ENCODE results near the gene MYH6. TPM values are rescaled to one million over a fixed set of nuclear protein-coding genes. Genes with fewer than 3 reads are reported as not detected.

MYH6 gene
- total RNA-seq, 1 donor from 2014 or later = not detected

- no peak for TF ChIP-seq CTCF (IDR thresholded peaks at IDR 0.05; ENCODE audit: unreplicated experiment)
- H3K4me1 Mint-ChIP-seq = peaks cover 10% of the 10 kb centered on the region
- peak overlapping the region; percentile 69 for H3K4me3 Mint-ChIP-seq
- no peak for DNase-seq (ENCODE audit: low spot score in 2 of 2, unreplicated experiment in 2 of 2)
- peaks cover 4% of the 10 kb centered on the region for H3K36me3 Mint-ChIP-seq
- H3K9me3 Mint-ChIP-seq = no peaks in the 10 kb centered on the region
- peaks cover 12% of the 10 kb centered on the region for H3K27me3 Mint-ChIP-seq (ENCODE audit: low read depth)
- H3K27ac Mint-ChIP-seq = no peak overlapping the region
These were observed 56.2 kb downstream of the MYH6 start for GRCh38 chr14:23351681-23352505.

GRCh38 chr14:23349156-23349845, 58.8 kb downstream of the MYH6 start:
- H3K27me3 Mint-ChIP-seq (ENCODE audit: low read depth) = peaks cover 12% of the 10 kb centered on the region
- H3K36me3 Mint-ChIP-seq = no peaks in the 10 kb centered on the region
- no peak for DNase-seq (ENCODE audit: low spot score in 2 of 2, unreplicated experiment in 2 of 2)
- no peak for TF ChIP-seq CTCF (IDR thresholded peaks at IDR 0.05; ENCODE audit: unreplicated experiment)
- H3K4me1 Mint-ChIP-seq = peaks cover 18% of the 10 kb centered on the region
- H3K27ac Mint-ChIP-seq = no peak overlapping the region
- H3K9me3 Mint-ChIP-seq = no peaks in the 10 kb centered on the region
- no peak overlapping the region for H3K4me3 Mint-ChIP-seq

GRCh38 chr14:23348297-23348655, 59.8 kb downstream of the MYH6 start:
- peaks cover 12% of the 10 kb centered on the region for H3K27me3 Mint-ChIP-seq (ENCODE audit: low read depth)
- no peaks in the 10 kb centered on the region for H3K9me3 Mint-ChIP-seq
- H3K4me3 Mint-ChIP-seq = no peak overlapping the region
- H3K36me3 Mint-ChIP-seq = no peaks in the 10 kb centered on the region
- peaks cover 17% of the 10 kb centered on the region for H3K4me1 Mint-ChIP-seq
- TF ChIP-seq CTCF (IDR thresholded peaks at IDR 0.05; ENCODE audit: unreplicated experiment) = no peak
- DNase-seq (ENCODE audit: low spot score in 2 of 2, unreplicated experiment in 2 of 2) = no peak
- H3K27ac Mint-ChIP-seq = no peak overlapping the region

- H3K4me3 Mint-ChIP-seq = no peak overlapping the region
- TF ChIP-seq CTCF (IDR thresholded peaks at IDR 0.05; ENCODE audit: unreplicated experiment) = no peak
- H3K27ac Mint-ChIP-seq = no peak overlapping the region
- H3K9me3 Mint-ChIP-seq = no peaks in the 10 kb centered on the region
- H3K4me1 Mint-ChIP-seq = peaks cover 13% of the 10 kb centered on the region
- peaks cover 13% of the 10 kb centered on the region for H3K27me3 Mint-ChIP-seq (ENCODE audit: low read depth)
- no peak for DNase-seq (ENCODE audit: low spot score in 2 of 2, unreplicated experiment in 2 of 2)
- no peaks in the 10 kb centered on the region for H3K36me3 Mint-ChIP-seq
These were observed 60.4 kb downstream of the MYH6 start for GRCh38 chr14:23347406-23348296.

GRCh38 chr14:23346693-23347405, 61.2 kb downstream of the MYH6 start:
- no peak for DNase-seq (ENCODE audit: low spot score in 2 of 2, unreplicated experiment in 2 of 2)
- Mint-ChIP-seq H3K27ac (no peak overlapping the region), H3K4me3 (no peak overlapping the region), H3K27me3 (ENCODE audit: low read depth) (peaks cover 13% of the 10 kb centered on the region), H3K36me3 (no peaks in the 10 kb centered on the region), H3K4me1 (peaks cover 13% of the 10 kb centered on the region), H3K9me3 (no peaks in the 10 kb centered on the region)
- TF ChIP-seq CTCF (IDR thresholded peaks at IDR 0.05; ENCODE audit: unreplicated experiment) = no peak
